PC-3 (cell line): ENCODE data around the gene PRRX2. TPM values are rescaled to one million over a fixed set of nuclear protein-coding genes. Genes with fewer than 3 reads are reported as not detected.

Experiments used
- ATAC-seq: fragments of 200-7000 bp; cut with Tn5 transposase; 2 replicates; pipeline ENCODE4 v1.9.1; 2020; ENCODE audit warnings: mild to moderate bottlenecking, moderate library complexity
- BruUV-seq: library from RNA; stranded (reverse); fragments of 400-500 nt; replicated peaks from 2 replicates; lab custom pipeline; 2021; lab: Mats Ljungman, UMichigan
- CTCF ChIA-PET: fragments of 300-600 bp; sonication (Branson Sonifier 250); formaldehyde crosslinking; loops from one replicate; lab custom pipeline; 2022; ENCODE audit warnings: antibody characterized with exemption; lab: Charles Lee
- POLR2A ChIA-PET: fragments of 300-600 bp; sonication (Branson Sonifier 250); formaldehyde crosslinking; loops from one replicate; lab custom pipeline; 2022; ENCODE audit warnings: antibody characterized with exemption; ENCODE audit not compliant: unreplicated experiment; lab: Charles Lee
- DNase-seq: peaks from one replicate; pipeline ENCODE4 v3.0.0-alpha.2; 2015
- H2AFZ ChIP-seq: fragments of 300-600 bp; sonication (generic); 2 replicates; pipeline ENCODE4 v1.6.0; 2016; ENCODE audit warnings: antibody characterized with exemption, low read length
- H3F3A ChIP-seq: fragments of 300-600 bp; sonication (generic); one replicate; pipeline ENCODE4 v1.6.0; 2017; ENCODE audit warnings: antibody characterized with exemption, low read length, control low read depth, mild to moderate bottlenecking; ENCODE audit not compliant: unreplicated experiment
- H3K27ac ChIP-seq: fragments of 300-600 bp; sonication (generic); 2 replicates; pipeline ENCODE4 v1.5.1; 2016; ENCODE audit warnings: mild to moderate bottlenecking, low read length
- H3K27me3 ChIP-seq: fragments of 300-600 bp; sonication (generic); 2 replicates; pipeline ENCODE4 v1.6.1; 2016; ENCODE audit warnings: low read length, mixed read lengths
- H3K36me3 ChIP-seq: fragments of 300-600 bp; sonication (generic); 2 replicates; pipeline ENCODE4 v1.6.1; 2016; ENCODE audit warnings: low read depth, mixed run types, low read length, mixed read lengths
- H3K4me1 ChIP-seq: fragments of 300-600 bp; sonication (generic); 2 replicates; pipeline ENCODE4 v1.5.1; 2016; ENCODE audit warnings: low read length; ENCODE audit not compliant: insufficient read depth
- H3K4me2 ChIP-seq: fragments of 300-600 bp; sonication (generic); 2 replicates; pipeline ENCODE4 v1.6.0; 2016; ENCODE audit warnings: low read length
- H3K4me3 ChIP-seq: fragments of 300-600 bp; sonication (generic); 2 replicates; pipeline ENCODE4 v1.5.1; 2016; ENCODE audit warnings: mild to moderate bottlenecking, low read length, mixed read lengths
- H3K79me2 ChIP-seq: fragments of 300-600 bp; sonication (generic); 2 replicates; pipeline ENCODE4 v1.6.1; 2017; ENCODE audit warnings: low read length, mixed read lengths
- H3K9ac ChIP-seq: fragments of 300-600 bp; sonication (generic); 2 replicates; pipeline ENCODE4 v1.6.0; 2016; ENCODE audit warnings: mild to moderate bottlenecking, low read length
- H3K9me2 ChIP-seq: fragments of 300-600 bp; sonication (generic); replicated peaks from 2 replicates; pipeline ENCODE4 v1.6.1; 2016; ENCODE audit warnings: mixed run types, low read length, mixed read lengths
- H3K9me3 ChIP-seq: fragments of 300-600 bp; sonication (generic); 2 replicates; pipeline ENCODE4 v1.6.1; 2016; ENCODE audit warnings: low read length, mixed read lengths
- H4K20me1 ChIP-seq: fragments of 300-600 bp; sonication (generic); 2 replicates; pipeline ENCODE4 v1.6.1; 2016; ENCODE audit warnings: low read length, mixed read lengths
- CTCF ChIP-seq: fragments of 300-600 bp; sonication (generic); conservative IDR thresholded peaks from 2 replicates; pipeline ENCODE4 v1.5.1; 2017; ENCODE audit warnings: antibody characterized with exemption, low read depth, mild to moderate bottlenecking, low read length
- EZH2 ChIP-seq: fragments of 300-600 bp; sonication (generic); IDR thresholded peaks from one replicate; pipeline ENCODE4 v1.6.1; 2017; ENCODE audit warnings: antibody characterized with exemption, mild to moderate bottlenecking, low read length; ENCODE audit not compliant: unreplicated experiment
- EZH2phosphoT487 ChIP-seq: fragments of 300-600 bp; sonication (generic); IDR thresholded peaks from 2 replicates; pipeline ENCODE4 v1.6.1; 2018; ENCODE audit warnings: mild to moderate bottlenecking, antibody characterized with exemption, low read length, borderline replicate concordance
- intact Hi-C: fragments of 100-400 bp; cut with micrococcal nuclease; formaldehyde crosslinking; loops from 2 replicates; pipeline ENCODE4 v1.9.0; 2023
- total RNA-seq: library from RNA; depleted of rRNA; stranded (reverse); fragments of >200 nt; gene quantifications from 2 replicates; pipeline ENCODE4 v1.2.3, GENCODE V29; 2014

Gene PRRX2
- total RNA-seq, 1 experiment from 2014 or later, result 0.47 TPM

DNA sequence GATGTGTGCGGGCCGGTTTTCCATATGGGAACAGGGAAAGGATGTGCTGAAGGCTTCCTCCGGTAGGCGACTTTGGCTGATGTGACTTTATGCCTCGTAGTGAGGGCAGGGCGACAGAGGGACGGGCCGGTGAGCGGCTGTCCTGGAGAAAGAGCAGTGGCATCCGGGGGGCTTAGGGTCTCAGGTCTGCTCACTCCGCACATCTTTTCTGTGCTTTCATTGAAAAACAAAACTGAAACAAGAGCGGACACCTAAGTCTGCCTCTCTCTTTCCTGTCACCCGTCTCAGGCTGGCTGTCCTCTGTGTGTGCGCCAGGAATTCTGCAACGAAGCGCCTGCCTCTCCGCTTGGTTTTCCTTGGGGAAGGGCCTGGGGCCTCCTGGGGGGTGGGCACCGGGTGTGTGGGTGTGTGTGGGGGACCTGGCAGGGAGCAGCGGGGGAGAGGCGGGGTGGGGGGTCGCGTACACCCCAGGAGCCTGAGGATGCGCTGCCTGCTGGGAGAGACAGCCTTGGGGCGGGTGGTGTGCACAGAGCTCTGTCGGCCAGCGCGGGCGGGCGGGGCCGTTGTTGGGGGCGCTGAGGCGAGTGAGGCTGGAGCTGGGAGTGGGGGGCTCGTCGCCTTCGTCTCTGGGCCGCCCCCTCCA, 580 bp upstream of the PRRX2 start:
- BruUV-seq, result no TSS peak
- Histone ChIP-seq H3K27ac (no peak overlapping the region), H4K20me1 (no peaks in the 10 kb centered on the region), H3K36me3 (no peaks in the 10 kb centered on the region), H2AFZ (no peak overlapping the region), H3K9ac (no peak overlapping the region), H3K9me2 (no peaks in the 10 kb centered on the region), H3K79me2 (no peaks in the 10 kb centered on the region), H3K4me1 (no peaks in the 10 kb centered on the region), H3F3A (no peaks in the 10 kb centered on the region), H3K4me3 (no peak overlapping the region), H3K4me2 (no peak overlapping the region), H3K27me3 (peaks cover 2% of the 10 kb centered on the region; the same call in 1 of the 2 replicates), H3K9me3 (no peaks in the 10 kb centered on the region)
- ATAC-seq, result no peak
- TF ChIP-seq EZH2 (no peak), CTCF (no peak), EZH2phosphoT487 (no peak)
- DNase-seq, result no peak
- CTCF ChIA-PET, result no interaction called here
- intact Hi-C loops, result no loop called here
- POLR2A ChIA-PET, result no interaction called here

DNA sequence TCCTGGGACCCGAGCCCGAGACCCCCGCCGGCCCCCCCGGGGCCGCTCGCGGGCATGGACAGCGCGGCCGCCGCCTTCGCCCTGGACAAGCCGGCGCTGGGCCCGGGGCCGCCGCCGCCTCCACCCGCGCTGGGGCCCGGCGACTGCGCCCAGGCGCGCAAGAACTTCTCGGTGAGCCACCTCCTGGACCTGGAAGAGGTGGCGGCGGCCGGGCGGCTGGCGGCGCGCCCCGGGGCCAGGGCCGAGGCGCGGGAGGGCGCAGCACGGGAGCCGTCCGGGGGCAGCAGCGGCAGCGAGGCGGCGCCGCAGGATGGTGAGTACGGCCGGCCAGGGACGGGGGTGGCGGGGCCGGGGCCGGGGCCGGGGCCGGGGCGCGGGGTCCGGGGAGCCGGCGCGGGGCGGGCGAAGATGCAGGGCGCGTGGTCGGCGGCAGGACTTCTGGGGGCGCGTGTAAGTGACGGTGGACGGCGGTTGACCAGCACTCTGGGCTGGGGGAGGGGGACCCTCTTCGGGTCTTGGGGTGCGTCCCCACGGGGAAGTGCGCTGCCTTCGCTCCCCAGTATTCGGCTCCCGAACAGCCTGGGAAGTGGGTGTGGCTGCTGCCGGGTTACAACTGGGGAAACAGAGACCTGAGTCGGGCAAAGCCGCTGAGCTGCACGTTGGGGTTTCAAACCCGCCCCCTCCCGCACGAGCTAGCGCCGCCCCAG, 520 bp downstream of the PRRX2 start:
- no peaks in the 10 kb centered on the region for H4K20me1 ChIP-seq
- H3K27ac ChIP-seq, result no peak overlapping the region
- no peak overlapping the region for H3K9ac ChIP-seq
- H3K4me1 ChIP-seq, result no peaks in the 10 kb centered on the region
- no peaks in the 10 kb centered on the region for H3K36me3 ChIP-seq
- ChIA-PET CTCF (no interaction called here), POLR2A (no interaction called here)
- intact Hi-C loops, result no loop called here
- DNase-seq (no peak), ATAC-seq (peak; percentile 22; the same call in 1 of the 2 replicates)
- BruUV-seq, result no TSS peak
- TF ChIP-seq CTCF (no peak), EZH2 (no peak), EZH2phosphoT487 (no peak)
- no peak overlapping the region for H3K4me2 ChIP-seq
- H3K27me3 ChIP-seq, result peaks cover 2% of the 10 kb centered on the region; the same call in 1 of the 2 replicates
- no peaks in the 10 kb centered on the region for H3K9me2 ChIP-seq
- H3K9me3 ChIP-seq, result no peaks in the 10 kb centered on the region
- no peaks in the 10 kb centered on the region for H3K79me2 ChIP-seq
- no peaks in the 10 kb centered on the region for H3F3A ChIP-seq
- H3K4me3 ChIP-seq, result no peak overlapping the region
- H2AFZ ChIP-seq, result no peak overlapping the region

GRCh38 chr9:129666575-129666974, 1.1 kb downstream of the PRRX2 start:
- H3K36me3 ChIP-seq, result no peaks in the 10 kb centered on the region
- CTCF ChIA-PET, result no interaction called here
- POLR2A ChIA-PET, result no interaction called here
- TF ChIP-seq CTCF, result no peak
- no peak for TF ChIP-seq EZH2phosphoT487
- no peak for TF ChIP-seq EZH2
- no peak overlapping the region for H3K27ac ChIP-seq
- no peaks in the 10 kb centered on the region for H4K20me1 ChIP-seq
- H3K4me2 ChIP-seq, result no peak overlapping the region
- peaks cover 2% of the 10 kb centered on the region; the same call in 1 of the 2 replicates for H3K27me3 ChIP-seq
- intact Hi-C loops, result no loop called here
- no peaks in the 10 kb centered on the region for H3K9me3 ChIP-seq
- no peaks in the 10 kb centered on the region for H3K9me2 ChIP-seq
- H3K79me2 ChIP-seq, result no peaks in the 10 kb centered on the region
- no peak for ATAC-seq
- H3K4me1 ChIP-seq, result no peaks in the 10 kb centered on the region
- no peak overlapping the region for H2AFZ ChIP-seq
- H3K9ac ChIP-seq, result no peak overlapping the region
- no peak for DNase-seq
- no peak overlapping the region for H3K4me3 ChIP-seq
- BruUV-seq, result no TSS peak
- H3F3A ChIP-seq, result no peaks in the 10 kb centered on the region
